H9 (cell line): ENCODE measurements around the gene ZBTB17. TPM values are rescaled to one million over a fixed set of nuclear protein-coding genes. Genes with fewer than 3 reads are reported as not detected.

ENCODE experiments used
- DNase-seq: peaks from one replicate; pipeline ENCODE4 v3.0.0-alpha.2; 2017
- H2AFZ ChIP-seq: one replicate; pipeline ENCODE4 v1.6.1; 2013; ENCODE audit warnings: mild to moderate bottlenecking, low read length, control low read depth, moderate library complexity
- H2AK5ac ChIP-seq: 2 replicates; pipeline ENCODE4 v1.6.1; 2013; ENCODE audit warnings: low read length, control low read depth, mixed read lengths; ENCODE audit not compliant: insufficient read length
- H2BK120ac ChIP-seq: one replicate; pipeline ENCODE4 v1.6.1; 2013; ENCODE audit warnings: low read depth, mild to moderate bottlenecking, low read length, control low read depth, inconsistent platforms; ENCODE audit not compliant: poor library complexity, severe bottlenecking
- H2BK12ac ChIP-seq: 2 replicates; pipeline ENCODE4 v1.6.1; 2013; ENCODE audit warnings: low read length, control low read depth, mixed read lengths, low read depth; ENCODE audit not compliant: insufficient read length
- H2BK15ac ChIP-seq: 2 replicates; pipeline ENCODE4 v1.6.1; 2013; ENCODE audit warnings: low read depth, low read length, control low read depth
- H2BK20ac ChIP-seq: one replicate; pipeline ENCODE4 v1.6.1; 2013; ENCODE audit warnings: low read depth, mild to moderate bottlenecking, low read length, control low read depth, inconsistent platforms; ENCODE audit not compliant: poor library complexity, severe bottlenecking
- H2BK5ac ChIP-seq: 2 replicates; pipeline ENCODE4 v1.6.1; 2013; ENCODE audit warnings: low read length, control low read depth, mixed read lengths; ENCODE audit not compliant: insufficient read length
- H3K14ac ChIP-seq: 2 replicates; pipeline ENCODE4 v1.6.1; 2013; ENCODE audit warnings: low read length, control low read depth; ENCODE audit not compliant: insufficient read depth
- H3K18ac ChIP-seq: 2 replicates; pipeline ENCODE4 v1.6.1; 2013; ENCODE audit warnings: low read depth, mild to moderate bottlenecking, mixed read lengths, low read length, control low read depth; ENCODE audit not compliant: insufficient read length
- H3K23ac ChIP-seq: 2 replicates; pipeline ENCODE4 v1.6.1; 2013; ENCODE audit warnings: low read length, control low read depth, mixed read lengths, low read depth; ENCODE audit not compliant: insufficient read length
- H3K23me2 ChIP-seq: 2 replicates; pipeline ENCODE4 v1.6.1; 2013; ENCODE audit warnings: low read depth, mild to moderate bottlenecking, mixed read lengths, low read length, control low read depth; ENCODE audit not compliant: insufficient read length, poor library complexity, severe bottlenecking
- H3K27ac ChIP-seq: 2 replicates; pipeline ENCODE4 v1.5.1; 2013; ENCODE audit warnings: low read length, control low read depth, mixed read lengths, low read depth; ENCODE audit not compliant: insufficient read length
- H3K27me3 ChIP-seq: 2 replicates; pipeline ENCODE4 v1.6.1; 2013; ENCODE audit warnings: low read length, control low read depth, inconsistent platforms; ENCODE audit not compliant: insufficient read depth
- H3K4ac ChIP-seq: 2 replicates; pipeline ENCODE4 v1.6.1; 2013; ENCODE audit warnings: low read depth, mild to moderate bottlenecking, control low read depth, inconsistent platforms, low read length, moderate library complexity
- H3K4me1 ChIP-seq: 2 replicates; pipeline ENCODE4 v1.6.1; 2013; ENCODE audit warnings: low read length, control low read depth, inconsistent platforms; ENCODE audit not compliant: insufficient read depth
- H3K4me2 ChIP-seq: 2 replicates; pipeline ENCODE4 v1.6.1; 2013; ENCODE audit warnings: low read length, control low read depth, mixed read lengths; ENCODE audit not compliant: insufficient read length, insufficient read depth
- H3K56ac ChIP-seq: 2 replicates; pipeline ENCODE4 v1.6.1; 2013; ENCODE audit warnings: low read depth, mild to moderate bottlenecking, mixed read lengths, low read length, control low read depth; ENCODE audit not compliant: insufficient read length
- H3K79me1 ChIP-seq: 2 replicates; pipeline ENCODE4 v1.6.1; 2013; ENCODE audit warnings: low read depth, mild to moderate bottlenecking, moderate library complexity, low read length, control low read depth, inconsistent platforms; ENCODE audit not compliant: insufficient read depth, poor library complexity, severe bottlenecking
- H3K79me2 ChIP-seq: 2 replicates; pipeline ENCODE4 v1.6.1; 2013; ENCODE audit warnings: low read length, control low read depth, inconsistent platforms; ENCODE audit not compliant: insufficient read depth
- H3K9ac ChIP-seq: 2 replicates; pipeline ENCODE4 v1.6.1; 2013; ENCODE audit warnings: low read length, control low read depth, mixed read lengths; ENCODE audit not compliant: insufficient read length; ENCODE audit errors: extremely low read depth
- H3K9me3 ChIP-seq: one replicate; pipeline ENCODE4 v1.6.1; 2013; ENCODE audit warnings: low read depth, low read length, inconsistent platforms; ENCODE audit not compliant: control insufficient read depth
- H3T11ph ChIP-seq: one replicate; pipeline ENCODE4 v1.6.1; 2013; ENCODE audit warnings: mild to moderate bottlenecking, low read length, control low read depth, inconsistent platforms
- H4K20me1 ChIP-seq: one replicate; pipeline ENCODE4 v1.6.1; 2013; ENCODE audit not compliant: control insufficient read depth, insufficient read length, insufficient read depth
- H4K5ac ChIP-seq: 2 replicates; pipeline ENCODE4 v1.6.1; 2013; ENCODE audit warnings: low read depth, mild to moderate bottlenecking, mixed read lengths, low read length, control low read depth; ENCODE audit not compliant: insufficient read length
- H4K8ac ChIP-seq: replicated peaks from 2 replicates; pipeline ENCODE4 v1.6.1; 2013; ENCODE audit warnings: low read length, control low read depth, mixed read lengths, low read depth; ENCODE audit not compliant: insufficient read length
- H4K91ac ChIP-seq: 2 replicates; pipeline ENCODE4 v1.6.1; 2013; ENCODE audit warnings: low read depth, mild to moderate bottlenecking, moderate library complexity, mixed read lengths, low read length, control low read depth; ENCODE audit not compliant: insufficient read length
- H3K27ac Mint-ChIP-seq, 3 experiments: 2 replicates in 2 of 3; 3 replicates in 1 of 3; pipeline ENCODE4 v1.8.0; 2020 to 2021; ENCODE audit warnings: mixed read lengths in 3 of 3, mild to moderate bottlenecking in 1 of 3, moderate library complexity in 1 of 3
- H3K27me3 Mint-ChIP-seq: 2 replicates; pipeline ENCODE4 v1.8.0; 2021; ENCODE audit warnings: low read depth, mild to moderate bottlenecking, moderate library complexity, mixed read lengths
- H3K36me3 Mint-ChIP-seq, 3 experiments: 2 replicates in 2 of 3; 3 replicates in 1 of 3; pipeline ENCODE4 v1.8.0; 2020 to 2021; ENCODE audit warnings: low read depth in 3 of 3, mixed read lengths in 3 of 3; ENCODE audit not compliant: insufficient read depth in 1 of 3
- H3K4me1 Mint-ChIP-seq, 2 experiments: 2 replicates each; pipeline ENCODE4 v1.8.0; 2020; ENCODE audit warnings: mixed read lengths in 2 of 2
- H3K4me3 Mint-ChIP-seq, 2 experiments: 2 replicates in 1 of 2; 3 replicates in 1 of 2; pipeline ENCODE4 v1.8.0; 2020 to 2021; ENCODE audit warnings: mild to moderate bottlenecking in 2 of 2, mixed read lengths in 2 of 2, moderate library complexity in 1 of 2
- H3K9me3 Mint-ChIP-seq, 2 experiments: 2 replicates in 1 of 2; 3 replicates in 1 of 2; pipeline ENCODE4 v1.8.0; 2020; ENCODE audit warnings: mild to moderate bottlenecking in 2 of 2, mixed read lengths in 2 of 2, moderate library complexity in 1 of 2
- CTCF ChIP-seq: fragments of 200-600 bp; sonication (generic); conservative IDR thresholded peaks from 3 replicates; pipeline ENCODE4 v1.8.0; 2021; ENCODE audit warnings: antibody characterized with exemption, mild to moderate bottlenecking
- WGBS: extraction: QIAGEN DNeasy Blood & Tissue Kit; methylation state at CpG from one replicate; pipeline ENCODE4 v1.1.7; 2013; ENCODE audit warnings: missing lambda C conversion rate, low lambda C conversion rate, mixed read lengths; ENCODE audit not compliant: insufficient read length; ENCODE audit errors: extremely low coverage; 5-methylcytosine and 5-hydroxymethylcytosine counted together
- total RNA-seq: library from RNA; stranded (reverse); gene quantifications from 2 replicates; pipeline ENCODE4 v1.2.1, GENCODE V29; 2021

Gene ZBTB17
- total RNA-seq, 1 experiment from 2014 or later = 16.5 TPM

GRCh38 chr1:15991427-15992186 lies 15.7 kb upstream of the ZBTB17 start:
- H3K79me2 ChIP-seq = no peaks in the 10 kb centered on the region
- Mint-ChIP-seq H3K36me3 (no peaks in the 10 kb centered on the region), H3K9me3 (no peaks in the 10 kb centered on the region), H3K27me3 (peaks cover 4% of the 10 kb centered on the region), H3K4me1 (no peaks in the 10 kb centered on the region), H3K27ac (no peak overlapping the region), H3K4me3 (no peak overlapping the region)
- no peak overlapping the region for H2BK5ac ChIP-seq
- no peak overlapping the region; the same call in 1 of the 2 replicates for H3K14ac ChIP-seq
- H4K5ac ChIP-seq = no peak overlapping the region
- H3K4me2 ChIP-seq = no peak overlapping the region
- no peaks in the 10 kb centered on the region for H3K79me1 ChIP-seq
- no peak for TF ChIP-seq CTCF
- H4K8ac ChIP-seq = no peak overlapping the region
- WGBS = no CpG with 5 or more reads among the region's 11 CpGs
- no peaks in the 10 kb centered on the region for H3K9me3 ChIP-seq
- H2BK20ac ChIP-seq = no peak overlapping the region
- H3K56ac ChIP-seq = no peak overlapping the region
- no peak for DNase-seq
- H3K18ac ChIP-seq = no peak overlapping the region
- no peak overlapping the region for H4K91ac ChIP-seq
- no peak overlapping the region for H2AFZ ChIP-seq
- H3K4ac ChIP-seq = no peak overlapping the region
- no peaks in the 10 kb centered on the region for H4K20me1 ChIP-seq
- H3K4me1 ChIP-seq = no peaks in the 10 kb centered on the region
- no peak overlapping the region for H2AK5ac ChIP-seq
- H3K23ac ChIP-seq = no peak overlapping the region
- no peak overlapping the region for H2BK120ac ChIP-seq
- no peak overlapping the region for H3T11ph ChIP-seq
- H3K9ac ChIP-seq = no peak overlapping the region
- H3K23me2 ChIP-seq = no peaks in the 10 kb centered on the region
- no peak overlapping the region for H3K27ac ChIP-seq
- H3K27me3 ChIP-seq = no peaks in the 10 kb centered on the region
- H2BK12ac ChIP-seq = no peak overlapping the region
- no peak overlapping the region for H2BK15ac ChIP-seq
